K562 (cell line): ENCODE results near the gene SAP25. TPM values are rescaled to one million over a fixed set of nuclear protein-coding genes. Genes with fewer than 3 reads are reported as not detected.
A peak's percentile ranks its signal among the peaks of the same experiment; 100 is the strongest.

Source experiments
- CREBBP ChIP-seq: IDR thresholded peaks from one replicate; pipeline ENCODE4 v1.6.1; 2012; ENCODE audit warnings: low read depth, mild to moderate bottlenecking, control low read depth, inconsistent platforms, low read length
- ELF1 ChIP-seq: fragments of 200-800 bp; sonication (Bioruptor generic); IDR thresholded peaks from 2 replicates; pipeline ENCODE4 v1.6.1; 2016; ENCODE audit warnings: missing genetic modification characterization, missing compliant biosample characterization
- FOXA1 ChIP-seq: fragments of 450-650 bp; IDR thresholded peaks from 2 replicates; pipeline ENCODE4 v1.6.1; 2016; ENCODE audit warnings: mild to moderate bottlenecking, borderline replicate concordance
- HMGXB4 ChIP-seq: sonication (generic); formaldehyde crosslinking; IDR thresholded peaks from 2 replicates; pipeline ENCODE4 v1.8.1; 2023; ENCODE audit warnings: mild to moderate bottlenecking, missing genetic modification reagents
- HNRNPL ChIP-seq: fragments of 200-400 bp; formaldehyde crosslinking; IDR thresholded peaks from 2 replicates; pipeline ENCODE4 v1.6.1; 2017; ENCODE audit warnings: low read depth, mild to moderate bottlenecking, low read length
- MAX ChIP-seq: sonication (generic); formaldehyde crosslinking; IDR thresholded peaks from 2 replicates; pipeline ENCODE4 v1.9.0; 2022; ENCODE audit warnings: mild to moderate bottlenecking, missing genetic modification reagents
- MCM2 ChIP-seq: fragments of 450-650 bp; IDR thresholded peaks from 2 replicates; pipeline ENCODE4 v1.6.1; 2017; ENCODE audit warnings: low read depth, mild to moderate bottlenecking
- NR2C2 ChIP-seq, 2 experiments: fragments of 200-800 bp in 1 of 2; sonication (Bioruptor generic) in 1 of 2; sonication (generic) in 1 of 2; formaldehyde crosslinking in 1 of 2; IDR thresholded peaks; 2 replicates each; pipeline versions ENCODE4 v1.6.1 to v1.8.0; 2016 to 2022; ENCODE audit warnings: mild to moderate bottlenecking in 1 of 2, missing compliant biosample characterization in 1 of 2, missing genetic modification characterization in 1 of 2, missing genetic modification reagents in 1 of 2
- SMARCC2 ChIP-seq: fragments of 450-650 bp; IDR thresholded peaks from 2 replicates; pipeline ENCODE4 v1.6.1; 2017; ENCODE audit warnings: antibody characterized with exemption, moderate library complexity, mild to moderate bottlenecking, low read depth
- XRCC5 ChIP-seq: fragments of 200-400 bp; formaldehyde crosslinking; IDR thresholded peaks from 2 replicates; pipeline ENCODE4 v1.6.1; 2017; ENCODE audit warnings: low read depth, mild to moderate bottlenecking, low read length
- ZNF408 ChIP-seq: fragments of 250-450 bp; sonication (Bioruptor Pico); IDR thresholded peaks from 2 replicates; pipeline ENCODE4 v1.4.0; 2020; ENCODE audit warnings: low read depth, mild to moderate bottlenecking, moderate library complexity
- ZNF511 ChIP-seq: sonication (generic); formaldehyde crosslinking; IDR thresholded peaks from 2 replicates; pipeline ENCODE4 v1.8.0; 2022; ENCODE audit warnings: mild to moderate bottlenecking, missing genetic modification reagents
- ZNF589 ChIP-seq: fragments of 200-800 bp; sonication (Bioruptor generic); IDR thresholded peaks from 2 replicates; pipeline ENCODE4 v1.6.1; 2016; ENCODE audit warnings: low read depth, missing genetic modification characterization, missing compliant biosample characterization
- ZNF785 ChIP-seq: fragments of 250-450 bp; sonication (Bioruptor Pico); IDR thresholded peaks from 2 replicates; pipeline ENCODE4 v1.4.0; 2020; ENCODE audit warnings: mild to moderate bottlenecking
- polyA plus RNA-seq, 8 experiments: library from polyadenylated mRNA; depleted of rRNA in 4 of 8; stranded (reverse) in 5 of 8; unstranded in 3 of 8; fragments of >200 nt; fragmentation: Nextera tagmentation in 2 of 8; fragmentation: Illumina TruSeq in 1 of 8; extraction: Ambion mirVana in 2 of 8; extraction: Trizol in 1 of 8; gene quantifications; 2 replicates each; pipeline versions ENCODE4 v1.2.1 to v1.2.3, GENCODE V29; 2011 to 2014; ENCODE audit warnings: inconsistent platforms in 1 of 8, missing spikeins in 1 of 8
- total RNA-seq, 7 experiments: library from RNA; depleted of rRNA in 6 of 7; stranded (reverse); fragments of >200 nt in 6 of 7; fragmentation: Illumina TruSeq in 2 of 7; extraction: Trizol in 2 of 7; gene quantifications; 2 replicates each; pipeline versions ENCODE4 v1.2.1 to v1.2.3, GENCODE V29; 2011 to 2021; ENCODE audit warnings: low replicate concordance in 1 of 7

The SAP25 gene
- total and polyA plus RNA-seq, 9 of the 15 experiments (the other 6 are each of a cell fraction or from before 2014, with no cell fraction given): 0.13 to 5.3 (median 0.78) TPM; not detected in 1

GRCh38 chr7:100547872-100548271, 25.8 kb downstream of the SAP25 start (continued):
- TF ChIP-seq NR2C2 (CRISPR knock-in tag; IDR thresholded peaks at IDR 0.05) (no peak), NR2C2 (tag; IDR thresholded peaks at IDR 0.05) (no peak), HMGXB4 (CRISPR knock-in tag) (no peak), ELF1 (peak; percentile 85), CREBBP (no peak), SMARCC2 (no peak), ZNF408 (CRISPR knock-in tag) (no peak), HNRNPL (no peak), ZNF785 (no peak), MAX (CRISPR knock-in tag) (no peak), FOXA1 (no peak), XRCC5 (no peak), MCM2 (no peak), ZNF589 (0 out of 2 replicates have a peak, but pooled peaks have one; percentile 54), ZNF511 (CRISPR knock-in tag) (no peak)
